Stimulated activated CD8-positive, alpha-beta memory T cell treated with anti-CD3 and anti-CD28 coated beads, Interleukin-15, amount 100 ng/mL, for 48 hours (primary cell): Measurements from ENCODE around the gene SNX15.

Source experiments
- DNase-seq, 2 donors: peaks; one replicate each; pipeline ENCODE4 v3.0.0-alpha.2; 2020; ENCODE audit warnings: low read depth in 2 of 2

Gene SNX15

GRCh38 chr11:65084598-65085375 is 57.5 kb downstream of the SNX15 start:
- no peak for DNase-seq

GRCh38 chr11:65085446-65085845 is 58.2 kb downstream of the SNX15 start:
- no peak for DNase-seq

- no peak for DNase-seq
Measured at GRCh38 chr11:65086809-65087208, 59.6 kb downstream of the SNX15 start.

- no peak for DNase-seq
Measured at GRCh38 chr11:65087216-65087615, 60.0 kb downstream of the SNX15 start.

GRCh38 chr11:65087827-65088226 is 60.6 kb downstream of the SNX15 start:
- no peak for DNase-seq

GRCh38 chr11:65089621-65090020 is 62.4 kb downstream of the SNX15 start:
- DNase-seq = no peak
